ENCODE data around the gene INPP5A. TPM values are rescaled to one million over a fixed set of nuclear protein-coding genes. Genes with fewer than 3 reads are reported as not detected.

Gene INPP5A
- total RNA-seq, 6 donors from 2014 or later: 28.6 to 81.7 (median 44.8) TPM

DNA sequence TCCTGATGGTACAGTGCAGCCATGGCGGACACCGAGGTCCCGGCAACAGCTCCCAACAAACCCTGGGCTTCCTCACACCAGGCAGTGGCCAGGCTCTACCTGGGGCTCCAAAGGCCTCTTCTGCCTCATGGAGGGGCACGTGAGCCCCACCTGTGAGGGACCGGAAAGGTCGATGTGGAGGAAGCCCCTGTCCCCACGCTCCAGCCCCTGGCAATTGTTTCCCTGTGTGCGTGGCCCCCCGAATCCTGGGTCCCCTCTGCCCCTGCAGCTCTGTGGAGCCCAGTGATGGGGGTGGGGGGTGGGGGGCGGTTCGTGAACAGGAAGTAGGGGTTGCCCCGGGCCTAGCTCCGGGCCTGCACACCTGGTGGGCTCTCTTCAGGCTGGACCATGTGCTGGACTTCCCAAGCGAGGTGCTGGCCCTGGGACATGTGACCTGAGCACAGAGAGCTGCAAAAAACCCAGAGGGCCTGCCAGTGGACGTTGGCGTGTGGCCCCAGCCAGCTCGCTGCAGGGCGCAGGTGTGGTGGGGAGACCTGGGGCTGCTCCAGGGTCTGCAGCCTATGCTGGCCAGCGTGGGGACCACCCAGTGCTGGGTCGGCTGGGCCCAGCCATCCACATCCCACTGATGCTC is 72.6 kb downstream of the INPP5A start:
- TF ChIP-seq EP300 (IDR thresholded peaks at IDR 0.05) (no peak), POLR2AphosphoS5 (IDR thresholded peaks at IDR 0.05) (no peak), POLR2A (IDR thresholded peaks at IDR 0.05) (no peak)
- TF ChIP-seq, protein P1, sequence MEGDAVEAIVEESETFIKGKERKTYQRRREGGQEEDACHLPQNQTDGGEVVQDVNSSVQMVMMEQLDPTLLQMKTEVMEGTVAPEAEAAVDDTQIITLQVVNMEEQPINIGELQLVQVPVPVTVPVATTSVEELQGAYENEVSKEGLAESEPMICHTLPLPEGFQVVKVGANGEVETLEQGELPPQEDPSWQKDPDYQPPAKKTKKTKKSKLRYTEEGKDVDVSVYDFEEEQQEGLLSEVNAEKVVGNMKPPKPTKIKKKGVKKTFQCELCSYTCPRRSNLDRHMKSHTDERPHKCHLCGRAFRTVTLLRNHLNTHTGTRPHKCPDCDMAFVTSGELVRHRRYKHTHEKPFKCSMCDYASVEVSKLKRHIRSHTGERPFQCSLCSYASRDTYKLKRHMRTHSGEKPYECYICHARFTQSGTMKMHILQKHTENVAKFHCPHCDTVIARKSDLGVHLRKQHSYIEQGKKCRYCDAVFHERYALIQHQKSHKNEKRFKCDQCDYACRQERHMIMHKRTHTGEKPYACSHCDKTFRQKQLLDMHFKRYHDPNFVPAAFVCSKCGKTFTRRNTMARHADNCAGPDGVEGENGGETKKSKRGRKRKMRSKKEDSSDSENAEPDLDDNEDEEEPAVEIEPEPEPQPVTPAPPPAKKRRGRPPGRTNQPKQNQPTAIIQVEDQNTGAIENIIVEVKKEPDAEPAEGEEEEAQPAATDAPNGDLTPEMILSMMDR (IDR thresholded peaks at IDR 0.05): no peak
- H3K4me3 ChIP-seq: no peak overlapping the region
- 98 to 99% methylated on average over 7 to 18 of the region's 20 CpGs for WGBS, 2 donors
- H3K36me3 ChIP-seq: peaks cover 0 to 14% (median 1%) of the 10 kb centered on the region in 4 donors
- no peaks in the 10 kb centered on the region for H3K27me3 ChIP-seq
- H3K9me3 ChIP-seq: no peaks in the 10 kb centered on the region
- ATAC-seq (ENCODE audit: low FRiP score in 2 of 2): no peak
- H3K4me1 ChIP-seq: peaks cover 5 to 40% (median 12%) of the 10 kb centered on the region in 4 donors
- peak in 1 of 2 donors; percentile 4 for DNase-seq
- no peak overlapping the region for H3K27ac ChIP-seq

DNA sequence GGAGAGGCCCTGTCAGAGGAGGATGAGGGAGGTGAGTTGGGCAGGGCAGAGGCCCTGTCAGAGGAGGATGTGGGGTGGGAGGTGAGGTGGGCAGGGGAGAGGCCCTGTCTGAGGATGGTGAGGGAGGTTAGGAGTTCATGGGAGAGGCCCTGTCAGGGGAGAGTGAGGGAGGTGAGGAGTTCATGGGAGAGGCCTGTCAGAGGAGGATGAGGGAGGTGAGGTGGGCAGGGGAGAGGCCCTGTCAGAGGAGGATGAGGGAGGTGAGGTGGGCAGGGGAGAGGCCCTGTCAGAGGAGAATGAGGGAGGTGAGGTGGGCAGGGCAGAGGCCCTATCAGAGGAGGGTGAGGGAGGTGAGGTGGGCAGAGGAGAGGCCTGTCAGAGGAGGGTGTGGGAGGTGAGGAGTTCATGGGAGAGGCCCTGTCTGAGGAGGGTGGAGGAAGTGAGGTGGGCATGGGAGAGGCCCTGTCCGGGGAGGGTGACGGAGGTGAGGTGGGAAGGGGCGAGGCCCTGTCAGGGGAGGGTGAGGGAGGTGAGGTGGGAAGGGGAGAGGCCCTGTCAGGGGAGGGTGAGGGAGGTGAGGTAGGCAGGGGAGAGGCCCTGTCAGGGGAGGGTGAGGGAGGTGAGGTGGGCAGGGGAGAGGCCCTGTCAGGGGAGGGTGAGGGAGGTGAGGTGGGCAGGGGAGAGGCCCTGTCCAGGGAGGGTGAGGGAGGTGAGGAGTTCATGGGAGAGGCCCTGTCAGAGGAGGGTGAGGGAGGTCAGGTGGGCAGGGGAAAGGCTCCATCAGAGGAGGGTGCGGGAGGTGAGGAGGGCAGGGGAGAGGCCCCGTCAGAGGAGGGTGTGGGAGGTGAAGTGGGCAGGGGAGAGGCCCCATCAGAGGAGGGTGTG is 73.7 kb downstream of the INPP5A start:
- Histone ChIP-seq H3K4me1 (peaks cover 0 to 41% (median 7%) of the 10 kb centered on the region in 4 donors), H3K27me3 (no peaks in the 10 kb centered on the region), H3K27ac (no peak overlapping the region), H3K4me3 (no peak overlapping the region), H3K9me3 (no peaks in the 10 kb centered on the region), H3K36me3 (peaks cover 0 to 14% (median 3%) of the 10 kb centered on the region in 4 donors)
- no peak for TF ChIP-seq EP300 (IDR thresholded peaks at IDR 0.05)
- TF ChIP-seq POLR2AphosphoS5 (IDR thresholded peaks at IDR 0.05): no peak
- TF ChIP-seq POLR2A (IDR thresholded peaks at IDR 0.05): no peak
- TF ChIP-seq, protein P1 (IDR thresholded peaks at IDR 0.05): no peak
- ATAC-seq (ENCODE audit: low FRiP score in 2 of 2): no peak
- DNase-seq: no peak
- WGBS, 2 donors: 77 to 81% methylated on average over 5 of the region's 5 CpGs

GRCh38 chr10:132611986-132612385 is 74.4 kb downstream of the INPP5A start:
- Histone ChIP-seq H3K27me3 (no peaks in the 10 kb centered on the region), H3K27ac (no peak overlapping the region), H3K4me3 (no peak overlapping the region), H3K36me3 (peaks cover 0 to 14% (median 3%) of the 10 kb centered on the region in 4 donors), H3K4me1 (peaks cover 0 to 36% (median 5%) of the 10 kb centered on the region in 4 donors), H3K9me3 (no peaks in the 10 kb centered on the region)
- no peak for ATAC-seq (ENCODE audit: low FRiP score in 2 of 2)
- WGBS, 2 donors: 48 to 53% methylated on average over 3 of the region's 3 CpGs
- TF ChIP-seq POLR2A (IDR thresholded peaks at IDR 0.05) (no peak), POLR2AphosphoS5 (IDR thresholded peaks at IDR 0.05) (no peak), EP300 (IDR thresholded peaks at IDR 0.05) (no peak)
- TF ChIP-seq, protein P1 (IDR thresholded peaks at IDR 0.05): no peak
- DNase-seq: no peak

- ATAC-seq (ENCODE audit: low FRiP score in 2 of 2) (no peak), DNase-seq (no peak)
- H3K36me3 ChIP-seq: peaks cover 0 to 14% (median 3%) of the 10 kb centered on the region in 4 donors
- WGBS, 2 donors: 83% methylated on average over 25 to 27 of the region's 27 CpGs
- TF ChIP-seq POLR2A (IDR thresholded peaks at IDR 0.05) (no peak), EP300 (IDR thresholded peaks at IDR 0.05) (no peak), POLR2AphosphoS5 (IDR thresholded peaks at IDR 0.05) (no peak)
- TF ChIP-seq, protein P1 (IDR thresholded peaks at IDR 0.05): no peak
- no peak overlapping the region for H3K27ac ChIP-seq
- no peaks in the 10 kb centered on the region for H3K9me3 ChIP-seq
- H3K4me3 ChIP-seq: no peak overlapping the region
- no peaks in the 10 kb centered on the region for H3K27me3 ChIP-seq
- peaks cover 0 to 34% (median 3%) of the 10 kb centered on the region in 4 donors for H3K4me1 ChIP-seq
These were observed 75.3 kb downstream of the INPP5A start for GRCh38 chr10:132612571-132613504.

Data from upper lobe of left lung (tissue), 6 donors.